CD4-positive, alpha-beta T cell (primary cell): ENCODE data around the gene CFAP61. TPM values are rescaled to one million over a fixed set of nuclear protein-coding genes. Genes with fewer than 3 reads are reported as not detected.

ENCODE experiments used
- ATAC-seq: fragments of 200-7000 bp; cut with Tn5 transposase; one replicate; pipeline ENCODE4 v1.10.0; 2022; ENCODE audit warnings: mild to moderate bottlenecking; ENCODE audit not compliant: poor library complexity
- CTCF ChIA-PET: fragments of 350-600 bp; sonication (Branson Sonifier 250); formaldehyde crosslinking; loops from one replicate; lab custom pipeline; 2021; ENCODE audit warnings: antibody characterized with exemption, inconsistent platforms; lab: Charles Lee
- POLR2A ChIA-PET: fragments of 350-600 bp; sonication (Branson Sonifier 250); formaldehyde crosslinking; loops from one replicate; lab custom pipeline; 2021; ENCODE audit warnings: antibody characterized with exemption, inconsistent platforms; lab: Charles Lee
- DNase-seq, 14 experiments: peaks; one replicate each; pipeline ENCODE4 v3.0.0-alpha.2; 2013 to 2020; ENCODE audit warnings: mixed read lengths in 2 of 14
- H3K27ac ChIP-seq, 2 donors: one replicate each; pipeline versions ENCODE4 v1.5.1 to v1.7.0; 2013; ENCODE audit warnings: low read length in 2 of 2, low read depth in 1 of 2, mild to moderate bottlenecking in 1 of 2
- H3K27me3 ChIP-seq, 2 experiments: 1 replicate in 1 of 2; 2 replicates in 1 of 2; pipeline versions ENCODE4 v1.6.1 to v1.7.0; 2013; ENCODE audit warnings: low read length in 2 of 2, control low read depth in 1 of 2, mild to moderate bottlenecking in 1 of 2, moderate library complexity in 1 of 2; ENCODE audit not compliant: insufficient read depth in 2 of 2, control insufficient read depth in 1 of 2
- H3K36me3 ChIP-seq: one replicate; pipeline ENCODE4 v1.6.1; 2013; ENCODE audit warnings: low read length, control low read depth; ENCODE audit not compliant: insufficient read depth
- H3K4me1 ChIP-seq: one replicate; pipeline ENCODE4 v1.6.1; 2013; ENCODE audit warnings: low read length, control low read depth; ENCODE audit not compliant: insufficient read depth
- H3K4me3 ChIP-seq: one replicate; pipeline ENCODE4 v1.5.1; 2013; ENCODE audit warnings: mild to moderate bottlenecking, low read length, moderate library complexity
- H3K9me3 ChIP-seq, 2 experiments: 1 replicate in 1 of 2; 2 replicates in 1 of 2; pipeline versions ENCODE4 v1.6.1 to v1.7.0; 2013; ENCODE audit warnings: low read length in 2 of 2, mild to moderate bottlenecking in 2 of 2, control low read depth in 1 of 2, moderate library complexity in 1 of 2; ENCODE audit not compliant: control insufficient read depth in 1 of 2, insufficient read depth in 1 of 2
- H3K27ac Mint-ChIP-seq: one replicate; pipeline ENCODE4 v1.8.0; 2020; ENCODE audit warnings: mixed read lengths
- H3K27me3 Mint-ChIP-seq: one replicate; pipeline ENCODE4 v1.8.0; 2021; ENCODE audit warnings: mixed read lengths
- H3K36me3 Mint-ChIP-seq: one replicate; pipeline ENCODE4 v1.8.0; 2021; ENCODE audit warnings: low read depth, mixed read lengths
- H3K4me1 Mint-ChIP-seq: one replicate; pipeline ENCODE4 v1.8.0; 2021; ENCODE audit warnings: low read depth, mixed read lengths
- H3K4me3 Mint-ChIP-seq: one replicate; pipeline ENCODE4 v1.8.0; 2020; ENCODE audit warnings: mild to moderate bottlenecking, mixed read lengths
- H3K9me3 Mint-ChIP-seq: one replicate; pipeline ENCODE4 v1.8.0; 2020; ENCODE audit warnings: mixed read lengths
- intact Hi-C, 2 experiments: fragments of 100-400 bp; cut with DNase I in 1 of 2; cut with micrococcal nuclease in 1 of 2; formaldehyde crosslinking; loops; one replicate each; pipeline versions ENCODE4 v1.15.1 to v1.9.0; 2023 to 2025; cut with DNase I, micrococcal nuclease
- total RNA-seq, 174 experiments: library from RNA in 2 of 174; stranded (reverse) in 2 of 174; gene quantifications; one replicate each; pipeline ENCODE4 v1.2.3 and lab custom pipeline; 2021 to 2026
- TF ChIP-seq, protein P1 (sequence below): fragments of 200-600 bp; IDR thresholded peaks from one replicate; pipeline ENCODE4 v1.8.0; 2022; ENCODE audit warnings: antibody characterized with exemption, mild to moderate bottlenecking

Gene CFAP61
- total RNA-seq, 2 experiments from 2014 or later = not detected

DNA sequence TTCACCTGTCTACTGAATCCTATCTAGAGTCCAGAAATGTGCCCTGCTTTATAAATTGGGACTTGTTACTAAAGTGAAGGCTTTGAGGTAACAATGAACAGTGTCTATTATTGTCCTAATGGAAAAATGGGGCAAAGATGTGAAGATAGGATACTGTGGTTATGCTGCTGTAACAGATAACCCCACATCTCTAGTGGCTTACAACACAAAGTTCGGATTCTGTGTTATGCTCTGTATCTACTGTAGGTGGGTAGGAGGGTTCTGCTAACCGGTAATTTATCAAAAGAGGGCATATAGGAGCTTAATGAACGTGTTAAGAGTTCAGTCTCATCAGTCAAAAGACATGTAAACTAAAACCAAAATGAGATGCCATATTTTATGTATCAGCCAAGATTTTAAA lies 28.9 kb upstream of the CFAP61 start:
- Mint-ChIP-seq H3K9me3 (no peaks in the 10 kb centered on the region), H3K27me3 (no peaks in the 10 kb centered on the region), H3K36me3 (peaks cover 73% of the 10 kb centered on the region), H3K27ac (peak overlapping the region; percentile 60), H3K4me3 (no peak overlapping the region), H3K4me1 (peaks cover 47% of the 10 kb centered on the region)
- Histone ChIP-seq H3K4me1 (peaks cover 22% of the 10 kb centered on the region), H3K9me3 (no peaks in the 10 kb centered on the region), H3K4me3 (no peak overlapping the region), H3K27ac (no peak overlapping the region), H3K36me3 (peaks cover 39% of the 10 kb centered on the region), H3K27me3 (no peaks in the 10 kb centered on the region)
- TF ChIP-seq, protein P1, sequence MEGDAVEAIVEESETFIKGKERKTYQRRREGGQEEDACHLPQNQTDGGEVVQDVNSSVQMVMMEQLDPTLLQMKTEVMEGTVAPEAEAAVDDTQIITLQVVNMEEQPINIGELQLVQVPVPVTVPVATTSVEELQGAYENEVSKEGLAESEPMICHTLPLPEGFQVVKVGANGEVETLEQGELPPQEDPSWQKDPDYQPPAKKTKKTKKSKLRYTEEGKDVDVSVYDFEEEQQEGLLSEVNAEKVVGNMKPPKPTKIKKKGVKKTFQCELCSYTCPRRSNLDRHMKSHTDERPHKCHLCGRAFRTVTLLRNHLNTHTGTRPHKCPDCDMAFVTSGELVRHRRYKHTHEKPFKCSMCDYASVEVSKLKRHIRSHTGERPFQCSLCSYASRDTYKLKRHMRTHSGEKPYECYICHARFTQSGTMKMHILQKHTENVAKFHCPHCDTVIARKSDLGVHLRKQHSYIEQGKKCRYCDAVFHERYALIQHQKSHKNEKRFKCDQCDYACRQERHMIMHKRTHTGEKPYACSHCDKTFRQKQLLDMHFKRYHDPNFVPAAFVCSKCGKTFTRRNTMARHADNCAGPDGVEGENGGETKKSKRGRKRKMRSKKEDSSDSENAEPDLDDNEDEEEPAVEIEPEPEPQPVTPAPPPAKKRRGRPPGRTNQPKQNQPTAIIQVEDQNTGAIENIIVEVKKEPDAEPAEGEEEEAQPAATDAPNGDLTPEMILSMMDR = no peak
- CTCF ChIA-PET = no interaction called here
- ATAC-seq (no peak), DNase-seq (no peak)
- intact Hi-C loops = no loop called here
- POLR2A ChIA-PET = no interaction called here

DNA sequence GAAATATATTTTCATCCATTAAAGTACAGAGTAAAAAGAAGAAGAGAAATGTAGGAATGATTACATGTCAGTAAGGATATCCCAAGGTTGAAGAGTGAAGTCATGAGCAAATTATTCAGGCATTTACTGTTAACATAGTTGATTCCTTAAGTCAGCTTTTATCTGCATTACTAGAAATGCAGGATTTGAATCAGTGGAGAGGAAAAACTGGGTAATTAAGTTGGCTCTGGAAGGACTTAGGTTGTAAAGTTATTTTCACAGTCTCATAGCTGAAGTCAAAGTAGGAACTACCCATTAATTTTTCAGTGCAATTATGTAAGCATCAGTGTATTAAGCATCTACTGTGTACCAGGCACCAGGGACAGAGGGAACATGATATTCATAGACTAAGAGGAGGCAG lies 27.4 kb upstream of the CFAP61 start:
- Histone ChIP-seq H3K4me3 (no peak overlapping the region), H3K9me3 (no peaks in the 10 kb centered on the region), H3K36me3 (peaks cover 41% of the 10 kb centered on the region), H3K4me1 (peaks cover 9% of the 10 kb centered on the region), H3K27ac (no peak overlapping the region), H3K27me3 (no peaks in the 10 kb centered on the region)
- Mint-ChIP-seq H3K27me3 (no peaks in the 10 kb centered on the region), H3K27ac (peak overlapping the region; percentile 60), H3K9me3 (no peaks in the 10 kb centered on the region), H3K36me3 (peaks cover 77% of the 10 kb centered on the region), H3K4me3 (no peak overlapping the region), H3K4me1 (peaks cover 33% of the 10 kb centered on the region)
- intact Hi-C loops = no loop called here
- TF ChIP-seq, protein P1 = no peak
- DNase-seq (no peak), ATAC-seq (no peak)
- ChIA-PET CTCF (no interaction called here), POLR2A (no interaction called here)

DNA sequence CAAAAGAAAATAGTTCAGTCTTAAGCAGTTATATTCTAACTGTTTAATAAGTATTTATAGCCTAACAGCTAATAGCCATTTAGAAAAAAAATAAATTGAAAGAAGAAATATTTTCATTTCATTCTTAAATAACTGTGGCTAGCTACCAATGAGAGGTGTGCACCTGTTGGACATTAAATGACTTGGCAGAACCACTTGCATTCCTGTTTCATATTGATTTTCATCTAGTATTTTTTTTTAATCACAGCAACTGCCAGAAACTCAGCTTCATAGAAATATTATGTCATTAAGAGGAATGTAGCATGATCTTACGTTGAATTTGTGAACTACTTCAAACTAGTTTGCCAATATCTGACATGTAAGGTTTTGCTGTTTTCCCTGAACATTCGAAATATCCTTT lies 25.0 kb upstream of the CFAP61 start:
- ChIA-PET POLR2A (no interaction called here), CTCF (interaction anchor here (0.7 to 1.2 kb wide), 3 partner anchors 10 to 24 kb away, joined by 4 to 5 read pairs (median 4); partner anchors contain the start of gene NAA20)
- Histone ChIP-seq H3K27ac (no peak overlapping the region), H3K27me3 (no peaks in the 10 kb centered on the region), H3K4me1 (no peaks in the 10 kb centered on the region), H3K36me3 (peaks cover 53% of the 10 kb centered on the region), H3K4me3 (no peak overlapping the region), H3K9me3 (no peaks in the 10 kb centered on the region)
- peaks cover 13% of the 10 kb centered on the region for H3K4me1 Mint-ChIP-seq
- no peak overlapping the region for H3K4me3 Mint-ChIP-seq
- peaks cover 82% of the 10 kb centered on the region for H3K36me3 Mint-ChIP-seq
- no peaks in the 10 kb centered on the region for H3K9me3 Mint-ChIP-seq
- TF ChIP-seq, protein P1 = no peak
- ATAC-seq (no peak), DNase-seq (no peak)
- H3K27me3 Mint-ChIP-seq = no peaks in the 10 kb centered on the region
- peak overlapping the region; percentile 5 for H3K27ac Mint-ChIP-seq
- intact Hi-C loops = no loop called here
